Measurements from ENCODE around the gene LBP. TPM values are rescaled to one million over a fixed set of nuclear protein-coding genes. Genes with fewer than 3 reads are reported as not detected.

Gene LBP
- polyA plus RNA-seq, 1 donor from 2014 or later = not detected

DNA sequence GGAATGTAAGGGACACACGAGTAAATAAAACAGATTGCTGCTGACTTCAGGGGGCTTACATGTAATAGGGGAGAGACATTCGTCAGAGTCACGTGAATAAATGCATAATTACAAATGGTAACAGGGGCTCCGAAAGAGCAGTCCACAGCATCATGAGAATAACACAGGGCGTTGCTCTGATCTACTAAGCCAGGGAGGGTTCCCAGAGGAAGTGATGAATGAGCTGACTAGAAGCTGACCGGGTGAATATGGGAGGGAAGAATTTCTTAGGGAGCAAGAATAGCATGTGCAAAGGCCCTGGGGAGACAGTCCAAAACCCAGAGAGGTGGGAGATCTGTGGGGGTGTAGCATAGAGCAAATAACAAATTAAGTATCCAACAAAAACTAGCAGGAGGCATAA lies 39.9 kb upstream of the LBP start:
- no peaks in the 10 kb centered on the region for H3K9me2 ChIP-seq (ENCODE audit: insufficient read depth, low read length)
- no peak overlapping the region for H3K9ac ChIP-seq (ENCODE audit: low read length)
- H3K4me2 ChIP-seq (ENCODE audit: low read length) = no peak overlapping the region
- no peak overlapping the region for H3K27ac ChIP-seq (ENCODE audit: low read length)
- no peaks in the 10 kb centered on the region for H3K9me3 ChIP-seq (ENCODE audit: low read length)
- H3F3A ChIP-seq (ENCODE audit: insufficient read depth, low read length, poor library complexity, severe bottlenecking) = no peaks in the 10 kb centered on the region
- TF ChIP-seq, protein P1, sequence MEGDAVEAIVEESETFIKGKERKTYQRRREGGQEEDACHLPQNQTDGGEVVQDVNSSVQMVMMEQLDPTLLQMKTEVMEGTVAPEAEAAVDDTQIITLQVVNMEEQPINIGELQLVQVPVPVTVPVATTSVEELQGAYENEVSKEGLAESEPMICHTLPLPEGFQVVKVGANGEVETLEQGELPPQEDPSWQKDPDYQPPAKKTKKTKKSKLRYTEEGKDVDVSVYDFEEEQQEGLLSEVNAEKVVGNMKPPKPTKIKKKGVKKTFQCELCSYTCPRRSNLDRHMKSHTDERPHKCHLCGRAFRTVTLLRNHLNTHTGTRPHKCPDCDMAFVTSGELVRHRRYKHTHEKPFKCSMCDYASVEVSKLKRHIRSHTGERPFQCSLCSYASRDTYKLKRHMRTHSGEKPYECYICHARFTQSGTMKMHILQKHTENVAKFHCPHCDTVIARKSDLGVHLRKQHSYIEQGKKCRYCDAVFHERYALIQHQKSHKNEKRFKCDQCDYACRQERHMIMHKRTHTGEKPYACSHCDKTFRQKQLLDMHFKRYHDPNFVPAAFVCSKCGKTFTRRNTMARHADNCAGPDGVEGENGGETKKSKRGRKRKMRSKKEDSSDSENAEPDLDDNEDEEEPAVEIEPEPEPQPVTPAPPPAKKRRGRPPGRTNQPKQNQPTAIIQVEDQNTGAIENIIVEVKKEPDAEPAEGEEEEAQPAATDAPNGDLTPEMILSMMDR (IDR thresholded peaks at IDR 0.05; ENCODE audit: poor library complexity, severe bottlenecking) = no peak
- TF ChIP-seq MXI1 (conservative IDR thresholded peaks at IDR 0.05; ENCODE audit: poor library complexity, severe bottlenecking) = no peak
- no peak for TF ChIP-seq SMC3 (conservative IDR thresholded peaks at IDR 0.05; ENCODE audit: poor library complexity)
- TF ChIP-seq, protein P2, sequence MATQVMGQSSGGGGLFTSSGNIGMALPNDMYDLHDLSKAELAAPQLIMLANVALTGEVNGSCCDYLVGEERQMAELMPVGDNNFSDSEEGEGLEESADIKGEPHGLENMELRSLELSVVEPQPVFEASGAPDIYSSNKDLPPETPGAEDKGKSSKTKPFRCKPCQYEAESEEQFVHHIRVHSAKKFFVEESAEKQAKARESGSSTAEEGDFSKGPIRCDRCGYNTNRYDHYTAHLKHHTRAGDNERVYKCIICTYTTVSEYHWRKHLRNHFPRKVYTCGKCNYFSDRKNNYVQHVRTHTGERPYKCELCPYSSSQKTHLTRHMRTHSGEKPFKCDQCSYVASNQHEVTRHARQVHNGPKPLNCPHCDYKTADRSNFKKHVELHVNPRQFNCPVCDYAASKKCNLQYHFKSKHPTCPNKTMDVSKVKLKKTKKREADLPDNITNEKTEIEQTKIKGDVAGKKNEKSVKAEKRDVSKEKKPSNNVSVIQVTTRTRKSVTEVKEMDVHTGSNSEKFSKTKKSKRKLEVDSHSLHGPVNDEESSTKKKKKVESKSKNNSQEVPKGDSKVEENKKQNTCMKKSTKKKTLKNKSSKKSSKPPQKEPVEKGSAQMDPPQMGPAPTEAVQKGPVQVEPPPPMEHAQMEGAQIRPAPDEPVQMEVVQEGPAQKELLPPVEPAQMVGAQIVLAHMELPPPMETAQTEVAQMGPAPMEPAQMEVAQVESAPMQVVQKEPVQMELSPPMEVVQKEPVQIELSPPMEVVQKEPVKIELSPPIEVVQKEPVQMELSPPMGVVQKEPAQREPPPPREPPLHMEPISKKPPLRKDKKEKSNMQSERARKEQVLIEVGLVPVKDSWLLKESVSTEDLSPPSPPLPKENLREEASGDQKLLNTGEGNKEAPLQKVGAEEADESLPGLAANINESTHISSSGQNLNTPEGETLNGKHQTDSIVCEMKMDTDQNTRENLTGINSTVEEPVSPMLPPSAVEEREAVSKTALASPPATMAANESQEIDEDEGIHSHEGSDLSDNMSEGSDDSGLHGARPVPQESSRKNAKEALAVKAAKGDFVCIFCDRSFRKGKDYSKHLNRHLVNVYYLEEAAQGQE (IDR thresholded peaks at IDR 0.05; ENCODE audit: borderline replicate concordance) = no peak
- no peak for TF ChIP-seq POLR2AphosphoS5 (IDR thresholded peaks at IDR 0.05)
- TF ChIP-seq TAF1 (IDR thresholded peaks at IDR 0.05; ENCODE audit: low read depth) = no peak
- no peak for TF ChIP-seq EZH2 (IDR thresholded peaks at IDR 0.05; ENCODE audit: borderline replicate concordance, insufficient read depth, low read length, poor library complexity, severe bottlenecking)
- no peak for TF ChIP-seq EP300 (conservative IDR thresholded peaks at IDR 0.05; ENCODE audit: poor library complexity, severe bottlenecking)
- no peak for TF ChIP-seq RAD21 (conservative IDR thresholded peaks at IDR 0.05)
- H4K20me1 ChIP-seq (ENCODE audit: insufficient read depth) = no peaks in the 10 kb centered on the region
- no peaks in the 10 kb centered on the region for H3K27me3 ChIP-seq (ENCODE audit: insufficient read depth, low read depth, low read length)
- no peaks in the 10 kb centered on the region for H3K79me2 ChIP-seq (replicated peaks; ENCODE audit: insufficient read depth, low read length)
- no peak overlapping the region for H2AFZ ChIP-seq (ENCODE audit: low read depth, low read length)
- no peaks in the 10 kb centered on the region for H3K36me3 ChIP-seq (ENCODE audit: insufficient read depth, low read length)
- no peak overlapping the region for H3K4me3 ChIP-seq (ENCODE audit: low read length)

DNA sequence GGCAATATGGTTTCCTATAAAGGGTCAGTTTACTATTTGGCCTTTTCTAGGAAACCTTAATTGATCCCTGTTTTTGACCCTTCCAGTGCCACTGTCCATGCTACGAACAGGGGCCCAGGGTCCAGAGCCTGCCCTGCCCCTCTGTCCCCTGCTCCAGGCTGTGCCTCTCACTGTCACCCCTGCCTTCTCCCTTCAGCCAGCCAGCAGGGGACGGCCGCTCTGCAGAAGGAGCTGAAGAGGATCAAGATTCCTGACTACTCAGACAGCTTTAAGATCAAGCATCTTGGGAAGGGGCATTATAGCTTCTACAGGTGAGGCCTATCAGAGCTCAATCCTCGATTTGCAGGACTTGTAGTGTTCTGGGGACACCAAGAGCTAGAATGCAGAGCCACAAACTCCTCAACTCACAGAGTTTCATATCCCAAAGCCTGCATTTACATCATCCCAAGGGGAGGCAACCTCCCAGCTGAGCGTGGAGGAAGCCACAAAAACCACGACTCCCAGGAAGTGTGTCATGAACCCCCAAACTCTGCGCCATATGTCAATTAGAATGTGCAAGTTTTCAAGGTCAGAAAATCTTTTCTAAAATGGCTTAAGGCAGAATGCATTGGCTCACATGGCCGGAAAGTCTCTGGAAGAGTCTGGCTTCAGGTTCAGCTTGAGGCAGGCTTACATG lies 38.8 kb upstream of the LBP start:
- Histone ChIP-seq H3K9me2 (ENCODE audit: insufficient read depth, low read length) (no peaks in the 10 kb centered on the region), H4K20me1 (ENCODE audit: insufficient read depth) (no peaks in the 10 kb centered on the region), H3F3A (ENCODE audit: insufficient read depth, low read length, poor library complexity, severe bottlenecking) (no peaks in the 10 kb centered on the region), H3K9ac (ENCODE audit: low read length) (no peak overlapping the region), H3K9me3 (ENCODE audit: low read length) (no peaks in the 10 kb centered on the region), H3K4me3 (ENCODE audit: low read length) (no peak overlapping the region), H3K27me3 (ENCODE audit: insufficient read depth, low read depth, low read length) (no peaks in the 10 kb centered on the region), H3K36me3 (ENCODE audit: insufficient read depth, low read length) (no peaks in the 10 kb centered on the region), H3K4me2 (ENCODE audit: low read length) (no peak overlapping the region), H2AFZ (ENCODE audit: low read depth, low read length) (no peak overlapping the region), H3K79me2 (replicated peaks; ENCODE audit: insufficient read depth, low read length) (no peaks in the 10 kb centered on the region), H3K27ac (ENCODE audit: low read length) (no peak overlapping the region)
- TF ChIP-seq, protein P2 (IDR thresholded peaks at IDR 0.05; ENCODE audit: borderline replicate concordance) = no peak
- TF ChIP-seq SMC3 (conservative IDR thresholded peaks at IDR 0.05; ENCODE audit: poor library complexity) = no peak
- TF ChIP-seq, protein P1 (IDR thresholded peaks at IDR 0.05; ENCODE audit: poor library complexity, severe bottlenecking) = no peak
- TF ChIP-seq RAD21 (conservative IDR thresholded peaks at IDR 0.05) = no peak
- TF ChIP-seq TAF1 (IDR thresholded peaks at IDR 0.05; ENCODE audit: low read depth) = no peak

All from neural cell (in vitro differentiated cells).